Neural cell (in vitro differentiated cells): ENCODE results near the gene CPA3. TPM values are rescaled to one million over a fixed set of nuclear protein-coding genes. Genes with fewer than 3 reads are reported as not detected.

Experiments used
- H2AFZ ChIP-seq: fragments of 200-600, 300-800 bp; sonication (generic), shearing (Covaris generic); 2 replicates; pipeline ENCODE4 v1.6.0; 2014; ENCODE audit warnings: low read depth, mild to moderate bottlenecking, antibody characterized with exemption, low read length, moderate library complexity
- H3F3A ChIP-seq: fragments of 200-600 bp; shearing (Covaris generic); 2 replicates; pipeline ENCODE4 v1.6.1; 2016; ENCODE audit warnings: mild to moderate bottlenecking, moderate library complexity, mixed read lengths, antibody characterized with exemption, low read length; ENCODE audit not compliant: insufficient read depth, poor library complexity, severe bottlenecking
- H3K27ac ChIP-seq: fragments of 200-600, 300-800 bp; sonication (generic), shearing (Covaris generic); 2 replicates; pipeline ENCODE4 v1.5.1; 2014; ENCODE audit warnings: mild to moderate bottlenecking, low read length, moderate library complexity
- H3K27me3 ChIP-seq: fragments of 300-800, 200-600 bp; sonication (generic), shearing (Covaris generic); 2 replicates; pipeline ENCODE4 v1.6.0; 2014; ENCODE audit warnings: mild to moderate bottlenecking, low read depth, low read length, moderate library complexity; ENCODE audit not compliant: insufficient read depth
- H3K36me3 ChIP-seq: fragments of 300-800, 200-600 bp; sonication (generic), shearing (Covaris generic); 2 replicates; pipeline ENCODE4 v1.5.1; 2014; ENCODE audit warnings: mild to moderate bottlenecking, antibody characterized with exemption, low read length, moderate library complexity; ENCODE audit not compliant: insufficient read depth
- H3K4me2 ChIP-seq: fragments of 300-800, 200-600 bp; sonication (generic), shearing (Covaris generic); 2 replicates; pipeline ENCODE4 v1.6.0; 2014; ENCODE audit warnings: mild to moderate bottlenecking, low read length
- H3K4me3 ChIP-seq: fragments of 300-800, 200-600 bp; sonication (generic), shearing (Covaris generic); 2 replicates; pipeline ENCODE4 v1.5.1; 2014; ENCODE audit warnings: mild to moderate bottlenecking, low read length, moderate library complexity
- H3K79me2 ChIP-seq: fragments of 200-600 bp; shearing (Covaris generic); replicated peaks from 2 replicates; pipeline ENCODE4 v1.6.0; 2014; ENCODE audit warnings: mild to moderate bottlenecking, low read length, moderate library complexity; ENCODE audit not compliant: insufficient read depth
- H3K9ac ChIP-seq: fragments of 300-800, 200-600 bp; sonication (generic), shearing (Covaris generic); 2 replicates; pipeline ENCODE4 v1.6.1; 2016; ENCODE audit warnings: mild to moderate bottlenecking, low read length, mixed read lengths
- H3K9me2 ChIP-seq: fragments of 200-600 bp; shearing (Covaris generic); 2 replicates; pipeline ENCODE4 v1.6.1; 2016; ENCODE audit warnings: mild to moderate bottlenecking, low read length, mixed read lengths; ENCODE audit not compliant: insufficient read depth
- H3K9me3 ChIP-seq: fragments of 200-600, 300-800 bp; sonication (generic), shearing (Covaris generic); 2 replicates; pipeline ENCODE4 v1.6.1; 2016; ENCODE audit warnings: mild to moderate bottlenecking, mixed run types, low read length, moderate library complexity, mixed read lengths
- H4K20me1 ChIP-seq: fragments of 200-600 bp; shearing (Covaris generic); 2 replicates; pipeline ENCODE4 v1.6.1; 2016; ENCODE audit warnings: mild to moderate bottlenecking, mixed run types; ENCODE audit not compliant: insufficient read depth
- EP300 ChIP-seq: fragments of 450-650 bp; conservative IDR thresholded peaks from 2 replicates; pipeline ENCODE4 v1.6.1; 2014; ENCODE audit warnings: antibody characterized with exemption, mild to moderate bottlenecking, moderate library complexity; ENCODE audit not compliant: poor library complexity, severe bottlenecking
- EZH2 ChIP-seq: fragments of 200-600, 300-800 bp; shearing (Covaris generic), sonication (generic); IDR thresholded peaks from 2 replicates; pipeline ENCODE4 v1.6.1; 2014; ENCODE audit warnings: antibody characterized with exemption, low read length, borderline replicate concordance, mild to moderate bottlenecking; ENCODE audit not compliant: insufficient read depth, poor library complexity, severe bottlenecking
- MXI1 ChIP-seq: fragments of 450-650 bp; conservative IDR thresholded peaks from 2 replicates; pipeline ENCODE4 v1.6.1; 2014; ENCODE audit warnings: antibody characterized with exemption, mild to moderate bottlenecking; ENCODE audit not compliant: poor library complexity, severe bottlenecking
- POLR2AphosphoS5 ChIP-seq: IDR thresholded peaks from 2 replicates; pipeline ENCODE4 v1.6.1; 2012
- RAD21 ChIP-seq: fragments of 450-650 bp; conservative IDR thresholded peaks from 2 replicates; pipeline ENCODE4 v1.6.1; 2014; ENCODE audit warnings: antibody characterized with exemption, mild to moderate bottlenecking, moderate library complexity
- SMC3 ChIP-seq: fragments of 450-650 bp; conservative IDR thresholded peaks from 2 replicates; pipeline ENCODE4 v1.6.1; 2014; ENCODE audit warnings: antibody characterized with exemption, mild to moderate bottlenecking, moderate library complexity; ENCODE audit not compliant: poor library complexity
- TAF1 ChIP-seq: IDR thresholded peaks from 2 replicates; pipeline ENCODE4 v1.6.1; 2012; ENCODE audit warnings: low read depth
- polyA plus RNA-seq: library from polyadenylated mRNA; depleted of rRNA; stranded (reverse); fragments of >200 nt; gene quantifications from 2 replicates; pipeline ENCODE4 v1.2.3, GENCODE V29; 2014
- TF ChIP-seq, protein P1 (sequence below): IDR thresholded peaks from 2 replicates; pipeline ENCODE4 v1.6.1; 2012; ENCODE audit warnings: borderline replicate concordance
- TF ChIP-seq, protein P2 (sequence below): fragments of 450-650 bp; IDR thresholded peaks from 2 replicates; pipeline ENCODE4 v1.5.1; 2014; ENCODE audit warnings: antibody characterized with exemption, mild to moderate bottlenecking, moderate library complexity; ENCODE audit not compliant: poor library complexity, severe bottlenecking

The CPA3 gene
- polyA plus RNA-seq, 1 donor from 2014 or later: not detected

DNA sequence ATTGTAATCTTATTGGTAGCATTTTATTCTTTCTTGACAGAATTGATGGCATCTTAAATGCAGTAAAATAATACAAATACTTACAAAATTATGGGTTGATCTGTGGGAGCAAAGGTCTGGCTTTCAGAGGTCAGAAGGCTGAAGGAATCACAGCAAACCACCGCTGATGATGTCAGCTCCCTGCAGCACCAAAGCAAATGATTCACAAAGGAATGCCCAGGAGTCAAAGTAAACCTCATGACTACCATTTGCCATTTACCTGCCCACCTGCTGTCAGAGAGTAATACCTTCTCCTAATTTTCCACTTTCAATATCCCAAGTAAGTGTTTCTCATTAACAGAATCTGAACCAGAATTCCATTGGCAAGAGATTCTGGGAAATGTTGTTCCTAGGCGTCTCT, 46.1 kb downstream of the CPA3 start:
- no peaks in the 10 kb centered on the region for H3K79me2 ChIP-seq
- H2AFZ ChIP-seq: no peak overlapping the region
- H3K27me3 ChIP-seq: no peaks in the 10 kb centered on the region
- H3K36me3 ChIP-seq: no peaks in the 10 kb centered on the region
- no peak for TF ChIP-seq TAF1
- TF ChIP-seq, protein P1, sequence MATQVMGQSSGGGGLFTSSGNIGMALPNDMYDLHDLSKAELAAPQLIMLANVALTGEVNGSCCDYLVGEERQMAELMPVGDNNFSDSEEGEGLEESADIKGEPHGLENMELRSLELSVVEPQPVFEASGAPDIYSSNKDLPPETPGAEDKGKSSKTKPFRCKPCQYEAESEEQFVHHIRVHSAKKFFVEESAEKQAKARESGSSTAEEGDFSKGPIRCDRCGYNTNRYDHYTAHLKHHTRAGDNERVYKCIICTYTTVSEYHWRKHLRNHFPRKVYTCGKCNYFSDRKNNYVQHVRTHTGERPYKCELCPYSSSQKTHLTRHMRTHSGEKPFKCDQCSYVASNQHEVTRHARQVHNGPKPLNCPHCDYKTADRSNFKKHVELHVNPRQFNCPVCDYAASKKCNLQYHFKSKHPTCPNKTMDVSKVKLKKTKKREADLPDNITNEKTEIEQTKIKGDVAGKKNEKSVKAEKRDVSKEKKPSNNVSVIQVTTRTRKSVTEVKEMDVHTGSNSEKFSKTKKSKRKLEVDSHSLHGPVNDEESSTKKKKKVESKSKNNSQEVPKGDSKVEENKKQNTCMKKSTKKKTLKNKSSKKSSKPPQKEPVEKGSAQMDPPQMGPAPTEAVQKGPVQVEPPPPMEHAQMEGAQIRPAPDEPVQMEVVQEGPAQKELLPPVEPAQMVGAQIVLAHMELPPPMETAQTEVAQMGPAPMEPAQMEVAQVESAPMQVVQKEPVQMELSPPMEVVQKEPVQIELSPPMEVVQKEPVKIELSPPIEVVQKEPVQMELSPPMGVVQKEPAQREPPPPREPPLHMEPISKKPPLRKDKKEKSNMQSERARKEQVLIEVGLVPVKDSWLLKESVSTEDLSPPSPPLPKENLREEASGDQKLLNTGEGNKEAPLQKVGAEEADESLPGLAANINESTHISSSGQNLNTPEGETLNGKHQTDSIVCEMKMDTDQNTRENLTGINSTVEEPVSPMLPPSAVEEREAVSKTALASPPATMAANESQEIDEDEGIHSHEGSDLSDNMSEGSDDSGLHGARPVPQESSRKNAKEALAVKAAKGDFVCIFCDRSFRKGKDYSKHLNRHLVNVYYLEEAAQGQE: no peak
- TF ChIP-seq, protein P2, sequence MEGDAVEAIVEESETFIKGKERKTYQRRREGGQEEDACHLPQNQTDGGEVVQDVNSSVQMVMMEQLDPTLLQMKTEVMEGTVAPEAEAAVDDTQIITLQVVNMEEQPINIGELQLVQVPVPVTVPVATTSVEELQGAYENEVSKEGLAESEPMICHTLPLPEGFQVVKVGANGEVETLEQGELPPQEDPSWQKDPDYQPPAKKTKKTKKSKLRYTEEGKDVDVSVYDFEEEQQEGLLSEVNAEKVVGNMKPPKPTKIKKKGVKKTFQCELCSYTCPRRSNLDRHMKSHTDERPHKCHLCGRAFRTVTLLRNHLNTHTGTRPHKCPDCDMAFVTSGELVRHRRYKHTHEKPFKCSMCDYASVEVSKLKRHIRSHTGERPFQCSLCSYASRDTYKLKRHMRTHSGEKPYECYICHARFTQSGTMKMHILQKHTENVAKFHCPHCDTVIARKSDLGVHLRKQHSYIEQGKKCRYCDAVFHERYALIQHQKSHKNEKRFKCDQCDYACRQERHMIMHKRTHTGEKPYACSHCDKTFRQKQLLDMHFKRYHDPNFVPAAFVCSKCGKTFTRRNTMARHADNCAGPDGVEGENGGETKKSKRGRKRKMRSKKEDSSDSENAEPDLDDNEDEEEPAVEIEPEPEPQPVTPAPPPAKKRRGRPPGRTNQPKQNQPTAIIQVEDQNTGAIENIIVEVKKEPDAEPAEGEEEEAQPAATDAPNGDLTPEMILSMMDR: no peak
- TF ChIP-seq SMC3: no peak
- no peak for TF ChIP-seq EP300
- TF ChIP-seq MXI1: no peak
- TF ChIP-seq EZH2: no peak
- no peak for TF ChIP-seq RAD21
- TF ChIP-seq POLR2AphosphoS5: no peak
- no peak overlapping the region for H3K4me3 ChIP-seq
- no peaks in the 10 kb centered on the region for H3K9me2 ChIP-seq
- no peak overlapping the region for H3K27ac ChIP-seq
- H3K9me3 ChIP-seq: no peaks in the 10 kb centered on the region
- H4K20me1 ChIP-seq: no peaks in the 10 kb centered on the region
- H3K9ac ChIP-seq: no peak overlapping the region
- no peak overlapping the region for H3K4me2 ChIP-seq
- no peaks in the 10 kb centered on the region for H3F3A ChIP-seq

GRCh38 chr3:148911592-148911991, 46.5 kb downstream of the CPA3 start:
- no peak overlapping the region for H3K9ac ChIP-seq
- no peak overlapping the region for H3K27ac ChIP-seq
- H3K4me3 ChIP-seq: no peak overlapping the region
- H3K27me3 ChIP-seq: no peaks in the 10 kb centered on the region
- no peaks in the 10 kb centered on the region for H3K36me3 ChIP-seq
- no peaks in the 10 kb centered on the region for H3K9me3 ChIP-seq
- H3K4me2 ChIP-seq: no peak overlapping the region
- no peaks in the 10 kb centered on the region for H3F3A ChIP-seq
- no peaks in the 10 kb centered on the region for H4K20me1 ChIP-seq
- H2AFZ ChIP-seq: no peak overlapping the region
- TF ChIP-seq TAF1 (no peak), POLR2AphosphoS5 (no peak), EZH2 (no peak), SMC3 (no peak), MXI1 (no peak), EP300 (no peak)
- TF ChIP-seq, protein P1: no peak
- no peaks in the 10 kb centered on the region for H3K79me2 ChIP-seq
- H3K9me2 ChIP-seq: no peaks in the 10 kb centered on the region
